ENCODE data around the gene HUWE1.

GRCh38 chrX:53605004-53605403 is 81.5 kb downstream of the HUWE1 start:
- TF ChIP-seq CTCF (IDR thresholded peaks at IDR 0.05): no peak
- TF ChIP-seq POLR2A (IDR thresholded peaks at IDR 0.05): no peak
